SK-N-SH treated with all-trans-retinoic acid at 6 μM for 48 hours (cell line): Measurements from ENCODE around the gene C19orf81.

Experiments
- ATAC-seq: fragments of 200-7000 bp; cut with Tn5 transposase; 3 replicates; pipeline ENCODE4 v1.9.1; 2020; ENCODE audit warnings: mild to moderate bottlenecking, moderate library complexity
- BACH2 ChIP-seq: fragments of 250-450 bp; sonication (Bioruptor Pico); IDR thresholded peaks from 2 replicates; pipeline ENCODE4 v1.9.0; 2021; ENCODE audit warnings: mild to moderate bottlenecking, borderline replicate concordance
- CREB5 ChIP-seq: fragments of 250-450 bp; sonication (Bioruptor Pico); IDR thresholded peaks from 2 replicates; pipeline ENCODE4 v1.5.1; 2020; ENCODE audit warnings: low read depth, mild to moderate bottlenecking, moderate library complexity
- ESRRG ChIP-seq: fragments of 250-450 bp; sonication (Bioruptor Pico); IDR thresholded peaks from 2 replicates; pipeline ENCODE4 v1.6.1; 2021; ENCODE audit warnings: mild to moderate bottlenecking
- GLIS3 ChIP-seq: fragments of 250-450 bp; sonication (Bioruptor Pico); IDR thresholded peaks from 2 replicates; pipeline ENCODE4 v1.5.0; 2020; ENCODE audit warnings: mild to moderate bottlenecking, moderate library complexity
- OSR1 ChIP-seq: fragments of 250-450 bp; sonication (Bioruptor Pico); IDR thresholded peaks from 2 replicates; pipeline ENCODE4 v1.8.0; 2022; ENCODE audit warnings: moderate library complexity, mild to moderate bottlenecking, inconsistent platforms
- PATZ1 ChIP-seq: fragments of 250-450 bp; sonication (Bioruptor Pico); IDR thresholded peaks from 2 replicates; pipeline ENCODE4 v1.8.0; 2020; ENCODE audit warnings: mild to moderate bottlenecking, moderate library complexity, borderline replicate concordance
- POU6F1 ChIP-seq: fragments of 250-450 bp; sonication (Bioruptor Pico); IDR thresholded peaks from 2 replicates; pipeline ENCODE4 v1.8.0; 2021; ENCODE audit warnings: low read depth, mild to moderate bottlenecking, moderate library complexity, borderline replicate concordance
- RARB ChIP-seq: fragments of 250-450 bp; sonication (Bioruptor Pico); IDR thresholded peaks from 2 replicates; pipeline ENCODE4 v1.8.0; 2021; ENCODE audit warnings: mild to moderate bottlenecking, moderate library complexity
- SNAI2 ChIP-seq: fragments of 250-450 bp; sonication (Bioruptor Pico); IDR thresholded peaks from 2 replicates; pipeline ENCODE4 v1.5.0; 2020; ENCODE audit warnings: mild to moderate bottlenecking, moderate library complexity
- TCF4 ChIP-seq: fragments of 250-450 bp; sonication (Bioruptor Pico); IDR thresholded peaks from 2 replicates; pipeline ENCODE4 v1.8.0; 2021; ENCODE audit warnings: mild to moderate bottlenecking, moderate library complexity, borderline replicate concordance
- TOX ChIP-seq: fragments of 250-450 bp; sonication (Bioruptor Pico); IDR thresholded peaks from 2 replicates; pipeline ENCODE4 v1.8.0; 2021; ENCODE audit warnings: mild to moderate bottlenecking, moderate library complexity, borderline replicate concordance
- TSHZ2 ChIP-seq: fragments of 250-450 bp; sonication (Bioruptor Pico); IDR thresholded peaks from 2 replicates; pipeline ENCODE4 v1.5.0; 2020; ENCODE audit warnings: mild to moderate bottlenecking, moderate library complexity
- ZC3H10 ChIP-seq: fragments of 250-450 bp; sonication (Bioruptor Pico); IDR thresholded peaks from 2 replicates; pipeline ENCODE4 v1.5.1; 2021; ENCODE audit warnings: mild to moderate bottlenecking, moderate library complexity
- ZFP3 ChIP-seq: fragments of 250-450 bp; sonication (Bioruptor Pico); IDR thresholded peaks from 2 replicates; pipeline ENCODE4 v1.5.0; 2020; ENCODE audit warnings: mild to moderate bottlenecking, moderate library complexity
- ZNF70 ChIP-seq: fragments of 450-650 bp; formaldehyde crosslinking; IDR thresholded peaks from 2 replicates; pipeline ENCODE4 v1.5.0; 2020; ENCODE audit warnings: mild to moderate bottlenecking, moderate library complexity

Gene C19orf81

GRCh38 chr19:50678323-50678722, 29.1 kb downstream of the C19orf81 start (continued):
- no peak for TF ChIP-seq POU6F1 (CRISPR knock-in tag)
- no peak for TF ChIP-seq ZC3H10 (CRISPR knock-in tag)
- TF ChIP-seq, all 23 proteins: peak for 0

GRCh38 chr19:50679177-50680125, 30.2 kb downstream of the C19orf81 start:
- ATAC-seq = peak; percentile 98
- TF ChIP-seq BACH2 (CRISPR knock-in tag) (no peak), ZFP3 (no peak), TSHZ2 (CRISPR knock-in tag) (no peak), GLIS3 (CRISPR knock-in tag) (no peak), ZNF70 (CRISPR knock-in tag) (no peak), PATZ1 (no peak), RARB (CRISPR knock-in tag) (no peak), CREB5 (CRISPR knock-in tag) (no peak), TOX (CRISPR knock-in tag) (no peak)

GRCh38 chr19:50686310-50687032, 37.2 kb downstream of the C19orf81 start:
- no peak for ATAC-seq
- TF ChIP-seq TOX (CRISPR knock-in tag) (no peak), POU6F1 (CRISPR knock-in tag) (no peak)

GRCh38 chr19:50688766-50689165, 39.5 kb downstream of the C19orf81 start:
- no peak for TF ChIP-seq TCF4
- no peak for TF ChIP-seq ZC3H10 (CRISPR knock-in tag)
- no peak for TF ChIP-seq TOX (CRISPR knock-in tag)
- no peak for TF ChIP-seq GLIS3 (CRISPR knock-in tag)
- no peak for ATAC-seq

- ATAC-seq = no peak
- TF ChIP-seq TSHZ2 (CRISPR knock-in tag) (no peak), SNAI2 (CRISPR knock-in tag) (no peak), OSR1 (CRISPR knock-in tag) (no peak), TOX (CRISPR knock-in tag) (no peak), ESRRG (CRISPR knock-in tag) (no peak)
Measured at GRCh38 chr19:50690439-50690838, 41.2 kb downstream of the C19orf81 start.
